ENCODE measurements around the gene VTA1.

The VTA1 gene

GRCh38 chr6:142200846-142201628, 54.0 kb downstream of the VTA1 start:
- H3K4me2 ChIP-seq = no peak overlapping the region
- H3K9ac ChIP-seq = no peak overlapping the region
- H3K9me3 ChIP-seq (replicated peaks in 1 of 11) = peaks cover 0 to 12% (median 6%) of the 10 kb centered on the region in 11 experiments; a peak in 8 of 22 replicates
- peaks cover 66 to 100% (median 87%) of the 10 kb centered on the region in 11 experiments for H3K36me3 ChIP-seq
- peaks cover 0 to 28% (median 4%) of the 10 kb centered on the region in 11 experiments; a peak in 6 of 22 replicates for H4K20me1 ChIP-seq
- no peak overlapping the region for H3K27ac ChIP-seq
- no peaks in the 10 kb centered on the region for H3K4me1 ChIP-seq
- no peak overlapping the region for H3K4me3 ChIP-seq
- no peaks in the 10 kb centered on the region for H3K27me3 ChIP-seq
- no peak for TF ChIP-seq Cebpa-rat (IDR thresholded peaks at IDR 0.05)

GRCh38 chr6:142207265-142207877, 60.3 kb downstream of the VTA1 start:
- no peaks in the 10 kb centered on the region for H3K27me3 ChIP-seq
- H3K4me1 ChIP-seq = no peaks in the 10 kb centered on the region
- no peak overlapping the region for H3K27ac ChIP-seq
- no peak overlapping the region for H3K9ac ChIP-seq
- H3K4me3 ChIP-seq = no peak overlapping the region
- no peaks in the 10 kb centered on the region for H4K20me1 ChIP-seq
- no peak for TF ChIP-seq Cebpa-rat (IDR thresholded peaks at IDR 0.05)
- H3K4me2 ChIP-seq = no peak overlapping the region
- H3K36me3 ChIP-seq = peaks cover 87 to 96% (median 94%) of the 10 kb centered on the region in 11 experiments
- peaks cover 53 to 68% (median 61%) of the 10 kb centered on the region in 11 experiments for H3K9me3 ChIP-seq (replicated peaks in 1 of 11)

- no peak overlapping the region for H3K9ac ChIP-seq
- peaks cover 0 to 8% (median 0%) of the 10 kb centered on the region in 11 experiments; a peak in 1 of 22 replicates for H4K20me1 ChIP-seq
- H3K4me1 ChIP-seq = no peaks in the 10 kb centered on the region
- H3K27me3 ChIP-seq = no peaks in the 10 kb centered on the region
- H3K9me3 ChIP-seq (replicated peaks in 1 of 11) = peaks cover 66 to 79% (median 73%) of the 10 kb centered on the region in 11 experiments
- peaks cover 84 to 96% (median 88%) of the 10 kb centered on the region in 11 experiments for H3K36me3 ChIP-seq
- H3K4me2 ChIP-seq = no peak overlapping the region
- H3K27ac ChIP-seq = no peak overlapping the region
- no peak overlapping the region for H3K4me3 ChIP-seq
- no peak for TF ChIP-seq Cebpa-rat (IDR thresholded peaks at IDR 0.05)
Measured at GRCh38 chr6:142210606-142211005, 63.5 kb downstream of the VTA1 start.

- H3K4me1 ChIP-seq = no peaks in the 10 kb centered on the region
Measured at GRCh38 chr6:142213402-142213801, 66.3 kb downstream of the VTA1 start.

GRCh38 chr6:142218446-142218845, 71.4 kb downstream of the VTA1 start:
- peaks cover 0 to 8% (median 0%) of the 10 kb centered on the region in 11 experiments; a peak in 1 of 22 replicates for H4K20me1 ChIP-seq
- peaks cover 2 to 12% (median 5%) of the 10 kb centered on the region in 11 experiments; a peak in 21 of 22 replicates for H3K9me3 ChIP-seq (replicated peaks in 1 of 11)
- H3K27me3 ChIP-seq = no peaks in the 10 kb centered on the region
- no peak overlapping the region for H3K4me3 ChIP-seq
- no peak overlapping the region for H3K27ac ChIP-seq
- H3K4me2 ChIP-seq = no peak overlapping the region
- peaks cover 38 to 79% (median 52%) of the 10 kb centered on the region in 11 experiments for H3K36me3 ChIP-seq
- no peaks in the 10 kb centered on the region for H3K4me1 ChIP-seq
- no peak overlapping the region for H3K9ac ChIP-seq
- TF ChIP-seq Cebpa-rat (IDR thresholded peaks at IDR 0.05) = no peak

More at GRCh38 chr6:142213402-142213801, 66.3 kb downstream of the VTA1 start:
- Histone ChIP-seq H3K9ac (no peak overlapping the region), H3K9me3 (replicated peaks in 1 of 11) (peaks cover 45 to 54% (median 48%) of the 10 kb centered on the region in 11 experiments), H3K4me3 (peak overlapping the region in 3 of 10 experiments; percentile 13 to 26 (median 21); a peak in 3 of 20 replicates), H3K27me3 (no peaks in the 10 kb centered on the region), H3K36me3 (peaks cover 60 to 84% (median 71%) of the 10 kb centered on the region in 11 experiments), H3K27ac (no peak overlapping the region), H4K20me1 (peaks cover 0 to 8% (median 0%) of the 10 kb centered on the region in 11 experiments; a peak in 1 of 22 replicates), H3K4me2 (no peak overlapping the region)
- no peak for TF ChIP-seq Cebpa-rat (IDR thresholded peaks at IDR 0.05)

GRCh38 chr6:142222022-142222421, 75.0 kb downstream of the VTA1 start:
- Histone ChIP-seq H3K27ac (no peak overlapping the region), H3K4me2 (no peak overlapping the region), H3K4me3 (no peak overlapping the region), H3K36me3 (peaks cover 27 to 53% (median 35%) of the 10 kb centered on the region in 11 experiments; a peak in 21 of 22 replicates), H3K27me3 (no peaks in the 10 kb centered on the region), H3K4me1 (no peaks in the 10 kb centered on the region), H4K20me1 (no peaks in the 10 kb centered on the region), H3K9me3 (replicated peaks in 1 of 11) (0 out of 22 replicates have a peak, but pooled peaks cover 0 to under 1% (median 0%) of the 10 kb centered on the region in 11 experiments), H3K9ac (no peak overlapping the region)
- no peak for TF ChIP-seq Cebpa-rat (IDR thresholded peaks at IDR 0.05)

- Histone ChIP-seq H3K4me2 (no peak overlapping the region), H3K4me3 (no peak overlapping the region)
Measured at GRCh38 chr6:142223938-142224337, 76.9 kb downstream of the VTA1 start.

GRCh38 chr6:142225115-142225514, 78.1 kb downstream of the VTA1 start:
- Histone ChIP-seq H3K4me1 (no peaks in the 10 kb centered on the region), H4K20me1 (no peaks in the 10 kb centered on the region), H3K27ac (no peak overlapping the region), H3K27me3 (no peaks in the 10 kb centered on the region), H3K9me3 (replicated peaks in 1 of 11) (peaks cover 0 to 22% (median 0%) of the 10 kb centered on the region in 11 experiments; a peak in 4 of 22 replicates), H3K9ac (no peak overlapping the region), H3K4me3 (no peak overlapping the region), H3K4me2 (no peak overlapping the region), H3K36me3 (peaks cover 6 to 24% (median 12%) of the 10 kb centered on the region in 11 experiments; a peak in 21 of 22 replicates)
- TF ChIP-seq Cebpa-rat (IDR thresholded peaks at IDR 0.05) = no peak

More at GRCh38 chr6:142223938-142224337, 76.9 kb downstream of the VTA1 start:
- Histone ChIP-seq H3K27ac (no peak overlapping the region), H3K9ac (no peak overlapping the region), H3K36me3 (peaks cover 17 to 36% (median 24%) of the 10 kb centered on the region in 11 experiments; a peak in 21 of 22 replicates), H3K9me3 (replicated peaks in 1 of 11) (peaks cover 0 to 17% (median 0%) of the 10 kb centered on the region in 11 experiments; a peak in 3 of 22 replicates), H3K4me1 (no peaks in the 10 kb centered on the region), H4K20me1 (no peaks in the 10 kb centered on the region), H3K27me3 (no peaks in the 10 kb centered on the region)
- TF ChIP-seq Cebpa-rat (IDR thresholded peaks at IDR 0.05) = no peak

- Histone ChIP-seq H3K4me2 (no peak overlapping the region), H3K9ac (no peak overlapping the region), H3K4me3 (no peak overlapping the region), H3K9me3 (replicated peaks in 1 of 11) (peaks cover 0 to 22% (median 0%) of the 10 kb centered on the region in 11 experiments; a peak in 4 of 22 replicates), H4K20me1 (no peaks in the 10 kb centered on the region), H3K4me1 (no peaks in the 10 kb centered on the region), H3K27ac (no peak overlapping the region), H3K27me3 (no peaks in the 10 kb centered on the region), H3K36me3 (peaks cover 3 to 20% (median 7%) of the 10 kb centered on the region in 11 experiments; a peak in 17 of 22 replicates)
- no peak for TF ChIP-seq Cebpa-rat (IDR thresholded peaks at IDR 0.05)
Measured at GRCh38 chr6:142225552-142225951, 78.5 kb downstream of the VTA1 start.

All from BLaER1 treated with 17β-estradiol and CSF1 and Interleukin-3, amounts not matched to agents 10 nM and 100 nM (cell line).